Hematopoietic multipotent progenitor cell treated with erythropoietin and hydrocortisone succinate and interleukin-3 and kit ligand, for 17 days (in vitro differentiated cells): Measurements from ENCODE around the gene P3H4.

Experiments
- DNase-seq: peaks from one replicate; pipeline ENCODE4 v3.0.0-alpha.2; 2015; ENCODE audit warnings: low spot score

P3H4 gene

GRCh38 chr17:41769985-41770384, 41.8 kb downstream of the P3H4 start:
- DNase-seq: no peak

GRCh38 chr17:41769346-41769862, 42.3 kb downstream of the P3H4 start:
- no peak for DNase-seq

- DNase-seq: no peak
Observed at GRCh38 chr17:41768682-41769288, 43.0 kb downstream of the P3H4 start.

GRCh38 chr17:41767324-41768042, 44.3 kb downstream of the P3H4 start:
- DNase-seq: no peak

- no peak for DNase-seq
Observed at GRCh38 chr17:41766135-41766534, 45.6 kb downstream of the P3H4 start.

GRCh38 chr17:41763327-41763726, 48.4 kb downstream of the P3H4 start:
- DNase-seq: no peak

GRCh38 chr17:41762841-41763240, 48.9 kb downstream of the P3H4 start:
- no peak for DNase-seq

GRCh38 chr17:41762391-41762790, 49.4 kb downstream of the P3H4 start:
- DNase-seq: no peak

GRCh38 chr17:41760878-41761277, 50.9 kb downstream of the P3H4 start:
- DNase-seq: no peak

GRCh38 chr17:41758601-41759000, 53.1 kb downstream of the P3H4 start:
- no peak for DNase-seq

GRCh38 chr17:41754066-41754465, 57.7 kb downstream of the P3H4 start:
- DNase-seq: no peak
